Measurements from ENCODE around the gene ENC1. TPM values are rescaled to one million over a fixed set of nuclear protein-coding genes. Genes with fewer than 3 reads are reported as not detected.

The ENC1 gene, protein sequence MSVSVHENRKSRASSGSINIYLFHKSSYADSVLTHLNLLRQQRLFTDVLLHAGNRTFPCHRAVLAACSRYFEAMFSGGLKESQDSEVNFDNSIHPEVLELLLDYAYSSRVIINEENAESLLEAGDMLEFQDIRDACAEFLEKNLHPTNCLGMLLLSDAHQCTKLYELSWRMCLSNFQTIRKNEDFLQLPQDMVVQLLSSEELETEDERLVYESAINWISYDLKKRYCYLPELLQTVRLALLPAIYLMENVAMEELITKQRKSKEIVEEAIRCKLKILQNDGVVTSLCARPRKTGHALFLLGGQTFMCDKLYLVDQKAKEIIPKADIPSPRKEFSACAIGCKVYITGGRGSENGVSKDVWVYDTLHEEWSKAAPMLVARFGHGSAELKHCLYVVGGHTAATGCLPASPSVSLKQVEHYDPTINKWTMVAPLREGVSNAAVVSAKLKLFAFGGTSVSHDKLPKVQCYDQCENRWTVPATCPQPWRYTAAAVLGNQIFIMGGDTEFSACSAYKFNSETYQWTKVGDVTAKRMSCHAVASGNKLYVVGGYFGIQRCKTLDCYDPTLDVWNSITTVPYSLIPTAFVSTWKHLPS
- 27.7 and 32.9 TPM in 2 replicates for total RNA-seq

DNA sequence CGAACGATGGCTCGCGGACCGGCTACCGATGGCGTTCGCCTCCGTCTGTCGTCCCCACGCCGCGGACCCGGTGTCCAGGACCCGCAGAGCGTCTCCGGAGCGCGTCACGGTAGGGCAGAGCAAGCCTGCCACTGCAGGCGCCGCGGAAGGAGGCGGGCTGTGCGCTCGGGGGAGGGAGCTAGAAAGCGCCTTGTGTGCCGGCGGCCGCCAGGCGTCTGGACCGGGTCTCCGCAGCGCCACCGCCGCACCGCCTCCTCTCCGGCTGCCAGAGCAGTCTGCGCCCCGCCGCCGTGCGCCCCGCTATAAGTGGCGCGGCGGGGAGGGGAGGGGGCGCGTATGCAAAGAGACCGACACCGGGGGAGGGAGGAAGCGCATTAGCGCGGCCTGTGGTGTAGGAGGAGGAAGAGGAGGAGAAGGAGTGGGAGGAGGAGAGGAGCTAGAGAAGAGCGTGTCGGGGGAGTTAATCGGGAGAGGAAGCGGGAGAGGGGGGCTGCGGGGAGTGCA, at the start of gene ENC1:
TSS of gene ENC1 (minus strand) at position 279 of the 504 bp plus-strand sequence. CDS start 4,243 bp downstream, outside the sequence.

DNA sequence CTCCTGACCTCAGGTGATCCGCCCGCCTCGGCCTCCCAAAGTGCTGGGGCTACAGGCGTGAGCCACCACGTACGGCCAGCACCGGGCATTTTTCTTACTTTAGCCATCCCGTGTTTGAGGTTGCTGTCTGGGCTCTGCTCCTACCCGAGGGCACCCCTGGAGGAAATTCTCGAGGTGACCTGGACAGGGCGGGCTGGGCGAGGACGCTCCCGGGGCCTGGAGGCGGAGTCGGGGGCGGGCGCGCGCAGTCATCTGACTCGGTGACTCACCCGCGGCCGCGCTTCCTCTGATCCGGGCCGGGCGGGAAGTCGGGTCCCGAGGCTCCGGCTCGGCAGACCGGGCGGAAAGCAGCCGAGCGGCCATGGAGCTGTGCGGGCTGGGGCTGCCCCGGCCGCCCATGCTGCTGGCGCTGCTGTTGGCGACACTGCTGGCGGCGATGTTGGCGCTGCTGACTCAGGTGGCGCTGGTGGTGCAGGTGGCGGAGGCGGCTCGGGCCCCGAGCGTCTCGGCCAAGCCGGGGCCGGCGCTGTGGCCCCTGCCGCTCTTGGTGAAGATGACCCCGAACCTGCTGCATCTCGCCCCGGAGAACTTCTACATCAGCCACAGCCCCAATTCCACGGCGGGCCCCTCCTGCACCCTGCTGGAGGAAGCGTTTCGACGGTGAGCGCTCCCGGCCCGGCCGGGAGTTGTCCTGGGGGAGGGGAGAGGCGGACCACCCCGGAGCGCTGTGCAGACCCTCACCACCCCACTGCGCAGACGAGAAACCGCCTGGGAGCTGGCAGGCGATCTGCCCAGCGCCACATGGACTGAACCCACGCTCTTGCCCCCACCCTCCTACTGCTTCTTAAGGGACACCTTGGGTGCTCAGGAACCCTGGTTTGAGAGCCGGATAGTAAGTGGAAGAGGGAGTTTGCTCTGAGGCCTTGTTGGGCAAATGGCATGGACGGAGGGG, 44.6 kb upstream of the ENC1 start, which contains the start of gene HEXB:
TSS of gene HEXB (plus strand) at position 334 of the 952 bp plus-strand sequence. CDS start at position 362, 28 bp downstream.

Other genes with a start within 250 kb of the ENC1 start
- 221 and 346 TPM in 2 replicates for gene HEXB, start 44.5 kb upstream of the ENC1 start, total RNA-seq
- gene GFM2, start 126.4 kb upstream of the ENC1 start, total RNA-seq: 40.7 and 48.4 TPM in 2 replicates
- 87.0 and 148 TPM in 2 replicates for gene NSA2, start 126.5 kb upstream of the ENC1 start, total RNA-seq
- gene FAM169A, start 225.7 kb upstream of the ENC1 start, total RNA-seq: 2.6 and 3.2 TPM in 2 replicates

Measured in uterine smooth muscle cell (primary cell).